H1 (cell line): ENCODE results near the gene HBS1L. TPM values are rescaled to one million over a fixed set of nuclear protein-coding genes. Genes with fewer than 3 reads are reported as not detected.

Experiments
- CTCF ChIA-PET: fragments of 300-600 bp; sonication (Branson Sonifier 250); formaldehyde crosslinking; loops from one replicate; lab custom pipeline; 2021; ENCODE audit not compliant: partially characterized antibody; lab: Charles Lee
- POLR2A ChIA-PET: fragments of 300-600 bp; sonication (Branson Sonifier 250); formaldehyde crosslinking; loops from one replicate; lab custom pipeline; 2021; ENCODE audit warnings: inconsistent platforms; ENCODE audit not compliant: partially characterized antibody; lab: Charles Lee
- DNase-seq, 2 experiments: peaks; one replicate each; pipeline versions ENCODE4 v3.0.0 to v3.0.0-alpha.2; 2010 to 2022; ENCODE audit warnings: low spot score in 2 of 2, low read depth in 1 of 2, mixed read lengths in 1 of 2
- FAIRE-seq: peaks from 2 replicates; lab custom pipeline; 2011; peaks lifted over from hg19 to GRCh38; lab: Jason Lieb, UNC
- H2AFZ ChIP-seq: 2 replicates; pipeline ENCODE4 v1.8.1; 2012; ENCODE audit warnings: low read length, inconsistent platforms
- H2AK5ac ChIP-seq: 2 replicates; pipeline ENCODE4 v1.6.1; 2013; ENCODE audit warnings: low read depth, low read length
- H2BK120ac ChIP-seq: replicated peaks from 2 replicates; pipeline ENCODE3; 2013; ENCODE audit warnings: low read depth, low read length, inconsistent platforms
- H2BK12ac ChIP-seq: 2 replicates; pipeline ENCODE4 v1.6.1; 2013; ENCODE audit warnings: low read depth, low read length
- H2BK15ac ChIP-seq: 2 replicates; pipeline ENCODE4 v1.6.1; 2013; ENCODE audit warnings: low read length
- H2BK20ac ChIP-seq: 2 replicates; pipeline ENCODE4 v1.6.1; 2013; ENCODE audit warnings: low read length
- H2BK5ac ChIP-seq: 2 replicates; pipeline ENCODE4 v1.6.1; 2013; ENCODE audit warnings: low read depth, low read length
- H3K14ac ChIP-seq: 2 replicates; pipeline ENCODE4 v1.6.1; 2013; ENCODE audit warnings: inconsistent platforms; ENCODE audit not compliant: insufficient read length
- H3K18ac ChIP-seq: 2 replicates; pipeline ENCODE4 v1.6.1; 2013; ENCODE audit warnings: low read length; ENCODE audit errors: extremely low read depth
- H3K23ac ChIP-seq: 2 replicates; pipeline ENCODE4 v1.6.1; 2013; ENCODE audit warnings: inconsistent platforms; ENCODE audit not compliant: insufficient read length
- H3K23me2 ChIP-seq: 2 replicates; pipeline ENCODE4 v1.6.1; 2013; ENCODE audit warnings: low read depth, low read length
- H3K27ac ChIP-seq: 2 replicates; pipeline ENCODE4 v1.6.1; 2011; ENCODE audit warnings: low read depth, low read length, inconsistent platforms
- H3K27me3 ChIP-seq, 4 experiments: replicated peaks in 1 of 4; 1 replicate in 1 of 4; 2 replicates in 3 of 4; pipeline versions ENCODE4 v1.6.1 to v1.8.1; 2011 to 2013; ENCODE audit warnings: low read length in 3 of 4, mild to moderate bottlenecking in 3 of 4, inconsistent platforms in 2 of 4, mixed read lengths in 2 of 4, moderate library complexity in 1 of 4; ENCODE audit not compliant: control insufficient read depth in 3 of 4, insufficient read depth in 3 of 4; ENCODE audit errors: extremely low read depth in 1 of 4
- H3K36me3 ChIP-seq, 4 experiments: 2 replicates each; pipeline versions ENCODE4 v1.6.1 to v1.8.1; 2011 to 2013; ENCODE audit warnings: mild to moderate bottlenecking in 4 of 4, low read length in 3 of 4, moderate library complexity in 2 of 4, control low read depth in 1 of 4, inconsistent platforms in 1 of 4; ENCODE audit not compliant: insufficient read depth in 4 of 4, control insufficient read depth in 2 of 4
- H3K4ac ChIP-seq: replicated peaks from 2 replicates; pipeline ENCODE3; 2013; ENCODE audit warnings: low read length, low read depth, mixed read lengths, inconsistent platforms; ENCODE audit not compliant: insufficient read length
- H3K4me1 ChIP-seq, 4 experiments: replicated peaks in 1 of 4; 1 replicate in 1 of 4; 2 replicates in 3 of 4; pipeline versions ENCODE4 v1.6.1 to v1.8.1; 2011 to 2013; ENCODE audit warnings: low read length in 3 of 4, inconsistent platforms in 2 of 4, mixed read lengths in 1 of 4; ENCODE audit not compliant: insufficient read depth in 4 of 4, control insufficient read depth in 3 of 4
- H3K4me2 ChIP-seq, 2 experiments: 2 replicates each; pipeline versions ENCODE4 v1.6.1 to v1.8.1; 2011 to 2013; ENCODE audit warnings: low read depth in 2 of 2, low read length in 2 of 2, control low read depth in 1 of 2, inconsistent platforms in 1 of 2, mild to moderate bottlenecking in 1 of 2; ENCODE audit not compliant: insufficient read depth in 1 of 2
- H3K4me3 ChIP-seq, 4 experiments: fragments of 200-600, 300-600 bp in 1 of 4; sonication (generic), shearing (Covaris generic), sonication (Bioruptor Twin) in 1 of 4; 2 replicates each; pipeline versions ENCODE4 v1.5.1 to v1.8.1; 2011 to 2016; ENCODE audit warnings: low read length in 4 of 4, low read depth in 3 of 4, control low read depth in 2 of 4, inconsistent platforms in 2 of 4, mild to moderate bottlenecking in 2 of 4, mixed read lengths in 1 of 4, moderate library complexity in 1 of 4; ENCODE audit not compliant: insufficient read depth in 2 of 4; ENCODE audit errors: extremely low read depth in 1 of 4
- H3K56ac ChIP-seq: replicated peaks from 2 replicates; pipeline ENCODE3; 2013; ENCODE audit warnings: low read depth, mild to moderate bottlenecking, mixed read lengths, low read length, inconsistent platforms; ENCODE audit not compliant: insufficient read length
- H3K79me1 ChIP-seq: 2 replicates; pipeline ENCODE4 v1.6.1; 2013; ENCODE audit warnings: low read depth, low read length, control low read depth
- H3K79me2 ChIP-seq, 2 experiments: 2 replicates each; pipeline versions ENCODE4 v1.6.1 to v1.8.1; 2012 to 2013; ENCODE audit warnings: low read length in 2 of 2, mild to moderate bottlenecking in 2 of 2, inconsistent platforms in 1 of 2; ENCODE audit not compliant: insufficient read depth in 2 of 2, control insufficient read depth in 1 of 2
- H3K9ac ChIP-seq, 4 experiments: replicated peaks in 1 of 4; 1 replicate in 1 of 4; 2 replicates in 3 of 4; pipeline versions ENCODE4 v1.6.1 to v1.8.1; 2011 to 2013; ENCODE audit warnings: low read depth in 3 of 4, low read length in 3 of 4, control low read depth in 2 of 4, mild to moderate bottlenecking in 2 of 4, moderate library complexity in 2 of 4, inconsistent platforms in 1 of 4; ENCODE audit errors: extremely low read depth in 1 of 4
- H3K9me3 ChIP-seq, 2 experiments: 2 replicates each; pipeline versions ENCODE4 v1.6.1 to v1.8.1; 2012 to 2013; ENCODE audit warnings: mild to moderate bottlenecking in 2 of 2, moderate library complexity in 2 of 2, control low read depth in 1 of 2, inconsistent platforms in 1 of 2, low read depth in 1 of 2, low read length in 1 of 2, mixed read lengths in 1 of 2; ENCODE audit not compliant: insufficient read depth in 2 of 2
- H4K20me1 ChIP-seq, 2 experiments: replicated peaks in 1 of 2; 2 replicates each; pipeline versions ENCODE3 to v1.8.1; 2011 to 2013; ENCODE audit warnings: inconsistent platforms in 2 of 2, low read length in 2 of 2, mild to moderate bottlenecking in 1 of 2; ENCODE audit not compliant: insufficient read depth in 2 of 2, control insufficient read depth in 1 of 2
- H4K5ac ChIP-seq: 2 replicates; pipeline ENCODE4 v1.6.1; 2013; ENCODE audit warnings: low read length, low read depth, mixed read lengths, inconsistent platforms; ENCODE audit not compliant: insufficient read length
- H4K8ac ChIP-seq: 2 replicates; pipeline ENCODE4 v1.8.0; 2013; ENCODE audit warnings: mild to moderate bottlenecking, moderate library complexity, low read length, inconsistent platforms; ENCODE audit not compliant: insufficient read depth; ENCODE audit errors: extremely low read depth
- H4K91ac ChIP-seq: replicated peaks from 2 replicates; pipeline ENCODE3; 2013; ENCODE audit warnings: low read length, mixed read lengths, inconsistent platforms; ENCODE audit not compliant: insufficient read length
- CHD1 ChIP-seq: IDR thresholded peaks from 2 replicates; pipeline ENCODE4 v1.6.1; 2012; ENCODE audit warnings: low read depth, low read length, improper control_type of control experiment
- CHD2 ChIP-seq: IDR thresholded peaks from 2 replicates; pipeline ENCODE4 v1.6.1; 2012; ENCODE audit warnings: low read length, improper control_type of control experiment
- CREB1 ChIP-seq: IDR thresholded peaks from 2 replicates; pipeline ENCODE4 v1.6.1; 2012; ENCODE audit warnings: inconsistent platforms
- GTF2F1 ChIP-seq: IDR thresholded peaks from 2 replicates; pipeline ENCODE4 v1.6.1; 2012; ENCODE audit warnings: low read depth, low read length, improper control_type of control experiment, borderline replicate concordance
- RAD21 ChIP-seq, 2 experiments: IDR thresholded peaks in 1 of 2; conservative IDR thresholded peaks in 1 of 2; 2 replicates each; pipeline ENCODE4 v1.6.1; 2011; ENCODE audit warnings: low read depth in 2 of 2, low read length in 2 of 2, improper control_type of control experiment in 1 of 2, inconsistent platforms in 1 of 2, mild to moderate bottlenecking in 1 of 2, moderate library complexity in 1 of 2
- RBBP5 ChIP-seq: IDR thresholded peaks from 2 replicates; pipeline ENCODE4 v1.7.1; 2012; ENCODE audit warnings: low read depth, mild to moderate bottlenecking, inconsistent platforms, low read length, moderate library complexity, borderline replicate concordance
- RXRA ChIP-seq: IDR thresholded peaks from 2 replicates; pipeline ENCODE4 v1.6.1; 2011; ENCODE audit warnings: low read depth, mild to moderate bottlenecking, low read length, moderate library complexity; ENCODE audit not compliant: insufficient read depth
- SIN3A ChIP-seq, 2 experiments: IDR thresholded peaks in 1 of 2; conservative IDR thresholded peaks in 1 of 2; 2 replicates each; pipeline ENCODE4 v1.6.1; 2011 to 2012; ENCODE audit warnings: low read length in 2 of 2, improper control_type of control experiment in 1 of 2, low read depth in 1 of 2, mild to moderate bottlenecking in 1 of 2
- SIRT6 ChIP-seq: IDR thresholded peaks from one replicate; pipeline ENCODE4 v1.7.1; 2012; ENCODE audit warnings: low read length, inconsistent platforms
- SP1 ChIP-seq: IDR thresholded peaks from 2 replicates; pipeline ENCODE4 v1.6.1; 2011; ENCODE audit warnings: low read depth, low read length
- SP4 ChIP-seq: IDR thresholded peaks from 2 replicates; pipeline ENCODE4 v1.6.1; 2012; ENCODE audit warnings: low read length, inconsistent platforms
- SRF ChIP-seq: IDR thresholded peaks from 2 replicates; pipeline ENCODE4 v1.6.1; 2011; ENCODE audit warnings: mild to moderate bottlenecking, low read depth, low read length, moderate library complexity
- TBP ChIP-seq: IDR thresholded peaks from 2 replicates; pipeline ENCODE4 v1.6.1; 2011; ENCODE audit warnings: low read depth, low read length, improper control_type of control experiment
- TEAD4 ChIP-seq: IDR thresholded peaks from 2 replicates; pipeline ENCODE4 v1.6.1; 2012; ENCODE audit warnings: low read depth, low read length, inconsistent platforms, mixed read lengths
- WGBS, 2 experiments: shearing (Covaris generic) in 1 of 2; methylation state at CpG; one replicate each; pipeline versions ENCODE4 v1.1.6 to v1.1.7; 2013 to 2015; ENCODE audit warnings: low lambda C conversion rate in 2 of 2, mixed read lengths in 2 of 2, inconsistent platforms in 1 of 2, low coverage in 1 of 2, missing lambda C conversion rate in 1 of 2; ENCODE audit not compliant: insufficient replicate concordance in 2 of 2, insufficient coverage in 1 of 2, insufficient read length in 1 of 2; ENCODE audit errors: extremely low coverage in 1 of 2, missing lambda C conversion rate in 1 of 2; 5-methylcytosine and 5-hydroxymethylcytosine counted together
- polyA plus RNA-seq, 7 experiments: library from polyadenylated mRNA; depleted of rRNA in 3 of 7; stranded (reverse) in 5 of 7; unstranded in 2 of 7; fragments of >200 nt in 5 of 7; fragments of 200-250 nt in 2 of 7; gene quantifications; 1 replicate in 5 of 7; 2 replicates in 1 of 7; 4 replicates in 1 of 7; pipeline versions ENCODE4 v1.2.1 to v1.2.3, GENCODE V29; 2011 to 2013; ENCODE audit warnings: missing spikeins in 2 of 7, mixed read lengths in 2 of 7
- total RNA-seq: library from RNA; stranded (reverse); fragmentation: NEBNext Ultra II Directional; extraction: Animal tissue kit (Norgen Biotek cat#: 25700); gene quantifications from 2 replicates; pipeline ENCODE4 v1.2.1, GENCODE V29; 2021

Gene HBS1L
- total and polyA plus RNA-seq, 2 of the 8 experiments (the other 6 are each of a cell fraction or from before 2014, with no cell fraction given) = 28.1 to 97.1 TPM

DNA sequence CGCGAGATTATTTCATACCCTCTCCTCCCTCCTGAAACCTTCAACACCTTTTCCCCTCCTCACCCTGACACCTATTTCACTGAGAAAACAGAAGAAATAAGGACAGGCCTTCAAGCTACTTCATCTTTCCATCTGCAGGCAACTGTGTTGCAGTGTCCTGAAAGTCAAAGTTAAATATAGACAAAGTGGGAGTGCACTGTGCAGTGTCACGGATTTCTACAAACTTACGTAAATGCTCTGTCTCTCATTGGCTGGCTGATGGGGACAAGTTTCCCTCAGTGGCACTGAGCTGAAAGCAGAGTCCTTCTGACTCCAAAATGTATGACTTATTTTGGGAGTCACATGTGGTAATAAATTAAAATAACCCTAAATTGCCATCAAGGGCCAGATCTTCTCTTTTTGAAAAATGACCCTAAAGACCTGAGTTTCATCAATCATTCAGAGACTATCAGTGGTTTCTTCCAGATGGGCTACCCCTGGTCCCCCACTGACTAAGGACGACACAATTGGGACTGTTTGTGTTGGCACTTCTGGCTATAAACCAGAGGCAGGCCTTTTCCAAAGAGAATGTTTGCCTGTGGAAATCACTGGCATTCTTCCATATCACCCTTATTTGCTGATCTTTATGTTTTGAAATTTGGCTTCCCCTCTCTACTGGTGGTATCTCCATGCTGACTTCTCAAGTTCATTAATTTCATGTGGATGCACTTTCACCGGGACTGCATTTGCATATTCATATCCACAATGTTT, 126.3 kb downstream of the HBS1L start:
- Histone ChIP-seq H2BK20ac (no peak overlapping the region), H3K9ac (no peak overlapping the region), H3K18ac (no peak overlapping the region), H3K23ac (no peak overlapping the region), H4K91ac (no peak overlapping the region), H3K79me2 (no peaks in the 10 kb centered on the region), H3K56ac (no peak overlapping the region), H3K4ac (no peak overlapping the region), H3K27me3 (no peaks in the 10 kb centered on the region), H2BK120ac (no peak overlapping the region), H2BK5ac (no peak overlapping the region), H3K4me3 (no peak overlapping the region), H3K27ac (no peak overlapping the region), H3K79me1 (no peaks in the 10 kb centered on the region), H4K20me1 (no peaks in the 10 kb centered on the region), H3K23me2 (no peaks in the 10 kb centered on the region), H4K8ac (no peak overlapping the region), H2BK15ac (no peak overlapping the region), H3K4me2 (no peak overlapping the region), H4K5ac (no peak overlapping the region), H3K14ac (no peak overlapping the region), H3K9me3 (no peaks in the 10 kb centered on the region), H2BK12ac (no peak overlapping the region), H2AK5ac (no peak overlapping the region), H2AFZ (no peak overlapping the region), H3K4me1 (no peaks in the 10 kb centered on the region), H3K36me3 (no peaks in the 10 kb centered on the region)
- 87% methylated on average over 6 of the region's 6 CpGs; no CpG with 5 or more reads in 1 of the 2 experiments for WGBS, 2 experiments
- ChIA-PET CTCF (interaction anchor here (0.8 to 4.6 kb wide), 8 partner anchors 9 to 805 kb away, joined by 3 to 38 read pairs (median 3); partner anchors contain the start of gene ALDH8A1), POLR2A (no interaction called here)
- DNase-seq = no peak
- no peak for FAIRE-seq
- TF ChIP-seq CREB1 = no peak
- no peak for TF ChIP-seq RXRA
- TF ChIP-seq TEAD4 = no peak
- no peak for TF ChIP-seq TBP
- TF ChIP-seq SRF = no peak
- TF ChIP-seq RAD21 (IDR thresholded peaks at IDR 0.05 in 1 of 2, conservative IDR thresholded peaks at IDR 0.05 in 1 of 2; ENCODE audit: low read depth in 2 of 2, low read length in 2 of 2) = no peak
- no peak for TF ChIP-seq SP4
- TF ChIP-seq CHD2 = no peak
- no peak for TF ChIP-seq SP1
- TF ChIP-seq CHD1 = no peak
- no peak for TF ChIP-seq SIRT6
- TF ChIP-seq SIN3A (conservative IDR thresholded peaks at IDR 0.05 in 1 of 2, IDR thresholded peaks at IDR 0.05 in 1 of 2; ENCODE audit: low read depth in 1 of 2, low read length in 2 of 2) = no peak
- TF ChIP-seq RBBP5 = no peak
- TF ChIP-seq GTF2F1 = no peak
